HG03565 (cell line): ENCODE results near the gene ISG20L2.

ENCODE experiments used
- ATAC-seq: cut with Tn5 transposase; IDR thresholded peaks from one replicate; pipeline ENCODE4 v1.9.1; 2021; ENCODE audit warnings: mild to moderate bottlenecking, moderate library complexity; ENCODE audit not compliant: unreplicated experiment

ISG20L2 gene

GRCh38 chr1:156707417-156708217 lies 20.9 kb downstream of the ISG20L2 start:
- ATAC-seq: no peak

- ATAC-seq: no peak
Measured at GRCh38 chr1:156706657-156707416, 21.7 kb downstream of the ISG20L2 start.

GRCh38 chr1:156705918-156706656 lies 22.5 kb downstream of the ISG20L2 start:
- no peak for ATAC-seq

- ATAC-seq: no peak
Measured at GRCh38 chr1:156705321-156705917, 23.1 kb downstream of the ISG20L2 start, which contains the start of gene CRABP2. CRABP2 (minus strand) TSS chr1:156705583; CDS start chr1:156705446, 137 bp downstream.

GRCh38 chr1:156704930-156705320 lies 23.6 kb downstream of the ISG20L2 start:
- no peak for ATAC-seq

- ATAC-seq: no peak
Measured at GRCh38 chr1:156704166-156704711, 24.3 kb downstream of the ISG20L2 start.

- no peak for ATAC-seq
Measured at GRCh38 chr1:156703741-156704140, 24.8 kb downstream of the ISG20L2 start.

- no peak for ATAC-seq
Measured at GRCh38 chr1:156703336-156703735, 25.2 kb downstream of the ISG20L2 start.

- ATAC-seq: no peak
Measured at GRCh38 chr1:156700736-156701531, 27.6 kb downstream of the ISG20L2 start.

- no peak for ATAC-seq
Measured at GRCh38 chr1:156698995-156699394, 29.6 kb downstream of the ISG20L2 start.

- no peak for ATAC-seq
Measured at GRCh38 chr1:156697481-156697880, 31.1 kb downstream of the ISG20L2 start.

- no peak for ATAC-seq
Measured at GRCh38 chr1:156696755-156697154, 31.8 kb downstream of the ISG20L2 start.

- ATAC-seq: no peak
Measured at GRCh38 chr1:156694690-156694962, 33.9 kb downstream of the ISG20L2 start.

- ATAC-seq: no peak
Measured at GRCh38 chr1:156693848-156694689, 34.5 kb downstream of the ISG20L2 start.

- ATAC-seq: no peak
Measured at GRCh38 chr1:156692925-156693847, 35.4 kb downstream of the ISG20L2 start.

- ATAC-seq: no peak
Measured at GRCh38 chr1:156692441-156692924, 36.1 kb downstream of the ISG20L2 start.

- no peak for ATAC-seq
Measured at GRCh38 chr1:156691665-156692440, 36.7 kb downstream of the ISG20L2 start.
